Fibroblast of pulmonary artery (primary cell): ENCODE measurements around the gene SFXN3.
"Not testable (repeated sequence)": the region's sequence is repeated elsewhere in the genome, so short reads cannot be mapped to it uniquely, and the experiment has no call there.

ENCODE experiments used
- DNase-seq: peaks from one replicate; pipeline ENCODE4 v3.0.0-alpha.2; 2010; ENCODE audit warnings: low read depth
- H3K4me3 ChIP-seq: replicated peaks from 2 replicates; pipeline ENCODE4 v1.5.1; 2011; ENCODE audit warnings: low read depth, mild to moderate bottlenecking, control low read depth, low read length, moderate library complexity
- TF ChIP-seq, protein P1 (sequence below): IDR thresholded peaks from 2 replicates; pipeline ENCODE4 v1.5.1; 2011; ENCODE audit warnings: mild to moderate bottlenecking, control low read depth, low read length, inconsistent platforms; ENCODE audit errors: missing control alignments

The SFXN3 gene

DNA sequence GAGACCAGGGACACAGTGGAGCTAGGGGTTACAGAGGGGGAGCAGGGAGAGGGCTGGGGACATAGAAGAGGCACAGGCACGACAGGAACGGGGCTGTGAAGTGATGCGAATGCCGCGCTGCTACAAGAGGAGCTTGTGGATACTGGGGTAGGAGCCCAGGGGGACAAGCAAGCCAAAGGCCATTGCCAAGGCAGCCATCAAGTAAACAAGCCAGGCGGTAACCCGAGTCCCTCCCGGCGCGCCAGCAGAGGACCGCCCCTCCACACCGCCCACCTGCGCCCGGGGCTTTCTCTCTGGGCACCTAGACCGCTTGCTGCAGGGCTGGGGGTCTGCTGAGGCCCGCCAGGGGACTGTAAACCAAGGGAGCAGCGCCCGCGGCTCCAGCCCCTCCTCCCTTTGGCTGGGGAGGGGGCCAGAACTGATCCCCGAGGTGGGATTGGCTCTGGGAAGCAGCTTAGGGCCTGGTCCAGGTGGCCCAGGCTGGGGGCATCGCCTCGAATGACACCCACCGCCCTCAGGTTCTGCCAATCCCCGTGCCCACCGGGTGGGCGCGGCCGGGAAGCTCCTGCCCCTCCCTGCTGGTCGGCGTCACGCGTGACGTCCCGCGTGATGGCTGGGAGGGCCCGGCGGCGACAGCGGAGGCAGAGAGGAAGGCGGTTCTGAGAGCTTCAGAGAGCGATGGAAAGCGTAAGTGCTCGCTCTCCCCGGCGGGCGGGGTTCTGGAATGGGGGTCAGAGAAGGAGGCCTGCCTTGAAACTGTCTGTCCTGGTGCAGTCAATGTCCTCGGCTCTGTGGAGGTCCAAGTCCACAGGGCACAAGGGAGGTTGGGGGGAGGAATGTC, 982 bp downstream of the SFXN3 start:
- peak overlapping the region; percentile 89 for H3K4me3 ChIP-seq
- DNase-seq: peak; percentile 66
- TF ChIP-seq, protein P1, sequence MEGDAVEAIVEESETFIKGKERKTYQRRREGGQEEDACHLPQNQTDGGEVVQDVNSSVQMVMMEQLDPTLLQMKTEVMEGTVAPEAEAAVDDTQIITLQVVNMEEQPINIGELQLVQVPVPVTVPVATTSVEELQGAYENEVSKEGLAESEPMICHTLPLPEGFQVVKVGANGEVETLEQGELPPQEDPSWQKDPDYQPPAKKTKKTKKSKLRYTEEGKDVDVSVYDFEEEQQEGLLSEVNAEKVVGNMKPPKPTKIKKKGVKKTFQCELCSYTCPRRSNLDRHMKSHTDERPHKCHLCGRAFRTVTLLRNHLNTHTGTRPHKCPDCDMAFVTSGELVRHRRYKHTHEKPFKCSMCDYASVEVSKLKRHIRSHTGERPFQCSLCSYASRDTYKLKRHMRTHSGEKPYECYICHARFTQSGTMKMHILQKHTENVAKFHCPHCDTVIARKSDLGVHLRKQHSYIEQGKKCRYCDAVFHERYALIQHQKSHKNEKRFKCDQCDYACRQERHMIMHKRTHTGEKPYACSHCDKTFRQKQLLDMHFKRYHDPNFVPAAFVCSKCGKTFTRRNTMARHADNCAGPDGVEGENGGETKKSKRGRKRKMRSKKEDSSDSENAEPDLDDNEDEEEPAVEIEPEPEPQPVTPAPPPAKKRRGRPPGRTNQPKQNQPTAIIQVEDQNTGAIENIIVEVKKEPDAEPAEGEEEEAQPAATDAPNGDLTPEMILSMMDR: no peak

DNA sequence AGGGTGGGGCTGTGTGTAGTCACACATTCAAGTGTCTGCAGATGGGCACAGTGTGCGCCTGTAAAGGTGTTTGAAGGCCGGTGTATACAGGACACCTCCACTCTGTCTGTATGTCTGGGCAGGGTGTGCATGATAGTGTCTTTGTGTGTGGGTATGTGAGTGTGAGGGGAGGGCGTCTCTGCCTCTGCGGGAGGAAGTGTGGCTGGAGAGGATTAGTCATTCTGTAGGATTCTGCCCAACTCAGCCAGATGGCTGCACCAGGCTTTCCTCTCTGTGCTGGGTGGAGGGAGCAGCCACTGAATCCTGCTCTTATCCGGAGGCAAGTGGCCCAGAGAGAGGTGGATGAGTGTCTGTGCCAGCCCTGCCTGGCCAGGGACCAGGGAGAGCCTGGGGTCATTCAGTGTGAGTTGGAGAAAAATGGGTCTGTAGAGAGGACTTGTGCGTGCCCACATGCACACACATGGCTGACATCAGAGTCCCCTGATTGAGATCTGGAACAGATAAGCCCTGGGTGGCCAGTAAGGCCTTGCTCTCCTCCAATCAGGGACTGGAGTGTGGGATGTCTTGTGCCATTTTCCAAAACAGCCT, 1.7 kb downstream of the SFXN3 start:
- peak overlapping the region; percentile 89 for H3K4me3 ChIP-seq
- TF ChIP-seq, protein P1: no peak
- DNase-seq: peak; percentile 88

DNA sequence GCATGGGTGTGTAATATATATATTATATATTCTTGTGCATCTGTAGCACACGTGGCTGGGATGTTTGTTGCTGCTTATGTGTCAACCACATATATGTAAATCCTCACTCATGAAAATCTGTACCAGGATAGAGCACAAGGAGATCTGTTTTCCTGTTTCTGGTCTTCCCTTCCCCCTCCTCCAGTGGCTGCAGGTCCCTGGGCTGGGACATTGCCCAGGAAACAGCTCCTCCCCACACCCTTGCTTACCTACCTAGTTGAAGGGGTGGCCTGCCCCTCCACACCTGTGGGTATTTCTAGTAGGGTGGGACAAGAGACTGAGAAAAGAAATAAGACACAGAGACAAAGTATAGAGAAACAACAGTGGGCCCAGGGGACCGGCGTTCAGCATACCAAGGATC, 2.2 kb downstream of the SFXN3 start:
- H3K4me3 ChIP-seq: peak overlapping the region; percentile 89
- DNase-seq: no peak
- TF ChIP-seq, protein P1: no peak

DNA sequence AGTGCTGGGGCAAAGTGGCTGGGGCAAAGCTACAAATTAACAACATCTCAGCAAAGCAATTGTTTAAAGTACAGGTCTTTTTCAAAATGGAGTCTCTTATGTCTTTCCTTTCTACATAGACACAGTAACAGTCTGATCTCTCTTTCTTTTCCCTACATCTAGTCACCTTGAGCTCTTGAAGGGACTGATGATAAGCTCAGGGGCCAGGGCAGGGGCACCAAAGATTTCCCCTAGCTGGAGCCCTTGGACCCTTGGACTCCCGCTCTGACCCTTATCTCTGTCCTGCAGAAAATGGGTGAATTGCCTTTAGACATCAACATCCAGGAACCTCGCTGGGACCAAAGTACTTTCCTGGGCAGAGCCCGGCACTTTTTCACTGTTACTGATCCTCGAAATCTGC, 3.4 kb downstream of the SFXN3 start:
- DNase-seq, H3K4me3 ChIP-seq: not testable (repeated sequence)

DNA sequence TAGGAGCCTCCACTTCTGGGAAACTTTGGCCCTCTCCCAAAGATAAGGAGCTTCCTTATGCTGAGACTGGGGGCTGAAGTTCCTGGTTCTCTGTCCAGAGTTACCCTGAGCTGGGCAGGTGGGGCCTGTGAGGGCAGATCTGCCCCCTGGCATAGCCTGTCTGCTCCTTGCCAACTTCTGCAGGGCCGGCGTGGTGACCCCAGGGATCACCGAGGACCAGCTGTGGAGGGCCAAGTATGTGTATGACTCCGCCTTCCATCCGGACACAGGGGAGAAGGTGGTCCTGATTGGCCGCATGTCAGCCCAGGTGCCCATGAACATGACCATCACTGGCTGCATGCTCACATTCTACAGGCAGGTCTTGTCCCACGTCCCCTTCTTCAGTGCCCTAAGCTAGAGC, 4.3 kb downstream of the SFXN3 start:
- TF ChIP-seq, protein P1: no peak
- DNase-seq: no peak
- no peak overlapping the region for H3K4me3 ChIP-seq

DNA sequence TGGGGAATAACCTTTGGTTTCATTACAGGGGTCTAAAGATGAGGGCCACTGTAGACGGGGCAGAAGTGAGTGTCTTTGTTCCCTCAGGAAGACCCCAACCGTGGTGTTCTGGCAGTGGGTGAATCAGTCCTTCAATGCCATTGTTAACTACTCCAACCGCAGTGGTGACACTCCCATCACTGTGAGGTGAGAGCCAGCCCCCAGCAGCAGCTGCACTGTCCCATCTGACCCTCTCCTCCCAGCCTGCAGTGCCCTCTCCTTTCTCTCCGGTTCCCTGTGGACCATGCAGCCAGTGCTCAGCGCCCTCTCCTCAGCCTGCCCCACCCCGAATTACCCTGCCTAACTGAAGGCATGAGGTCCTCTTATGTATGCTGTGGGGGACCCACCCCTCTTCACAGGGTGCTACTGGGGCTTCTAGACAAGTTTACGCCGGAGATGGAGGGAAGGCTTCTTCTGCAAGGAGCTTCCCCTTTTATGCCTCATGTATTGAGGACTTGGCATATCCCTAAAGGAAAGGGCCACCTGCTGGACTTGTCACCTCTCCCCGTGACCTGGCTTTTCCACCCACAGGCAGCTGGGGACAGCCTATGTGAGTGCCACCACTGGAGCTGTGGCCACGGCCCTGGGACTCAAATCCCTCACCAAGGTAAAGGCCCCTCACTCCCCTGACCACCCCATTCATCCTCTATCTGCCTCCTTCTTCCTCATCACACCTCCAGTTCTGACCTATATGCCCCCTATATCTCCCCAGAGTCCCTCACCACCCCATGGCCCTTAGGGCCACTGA, 5.1 kb downstream of the SFXN3 start:
- no peak overlapping the region for H3K4me3 ChIP-seq
- DNase-seq: no peak
- TF ChIP-seq, protein P1: no peak

DNA sequence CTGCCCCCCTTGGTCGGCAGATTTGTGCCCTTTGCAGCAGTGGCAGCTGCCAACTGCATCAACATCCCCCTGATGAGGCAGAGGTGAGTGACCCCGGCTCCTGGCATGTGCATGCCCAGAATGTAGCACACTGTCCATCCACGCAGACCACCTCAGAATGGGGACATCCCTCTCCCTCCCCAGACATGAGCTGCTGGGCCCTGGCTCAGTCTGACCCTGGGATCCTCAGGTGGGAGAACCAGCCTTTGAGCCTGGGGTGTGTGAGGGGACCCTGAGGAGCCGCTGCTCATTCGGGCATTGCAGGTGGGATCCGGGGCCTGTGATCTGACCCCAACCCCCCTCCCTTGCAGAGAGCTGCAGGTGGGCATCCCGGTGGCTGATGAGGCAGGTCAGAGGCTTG, 5.7 kb downstream of the SFXN3 start:
- H3K4me3 ChIP-seq: no peak overlapping the region
- TF ChIP-seq, protein P1: no peak
- DNase-seq: no peak
